Testis (tissue), 3 donors: Measurements from ENCODE around the gene RAD21L1. TPM values are rescaled to one million over a fixed set of nuclear protein-coding genes. Genes with fewer than 3 reads are reported as not detected.

Experiments used
- DNase-seq: peaks from one replicate; pipeline ENCODE4 v3.0.0-alpha.2; 2019
- H3K27ac ChIP-seq, 2 donors: fragments of 200-600 bp; sonication (generic); one replicate each; pipeline ENCODE4 v1.5.1; 2019
- H3K27me3 ChIP-seq: fragments of 200-600 bp; sonication (generic); one replicate; pipeline ENCODE4 v1.5.1; 2019
- H3K36me3 ChIP-seq: fragments of 200-600 bp; sonication (generic); one replicate; pipeline ENCODE4 v1.5.1; 2017; ENCODE audit warnings: low read depth; ENCODE audit errors: missing control alignments
- H3K4me1 ChIP-seq: fragments of 200-600 bp; sonication (generic); one replicate; pipeline ENCODE4 v1.5.1; 2019
- H3K4me3 ChIP-seq, 2 donors: fragments of 200-600 bp; sonication (generic); one replicate each; pipeline ENCODE4 v1.5.1; 2017 to 2019
- H3K9me3 ChIP-seq: fragments of 200-600 bp; sonication (generic); one replicate; pipeline ENCODE4 v1.5.1; 2017
- CTCF ChIP-seq, 3 experiments: fragments of 450-650 bp in 2 of 3; fragments of 200-600 bp in 1 of 3; sonication (generic) in 1 of 3; IDR thresholded peaks; one replicate each; pipeline ENCODE4 v1.5.1; 2016 to 2019; ENCODE audit warnings: antibody characterized with exemption in 3 of 3, mild to moderate bottlenecking in 2 of 3, moderate library complexity in 1 of 3
- POLR2A ChIP-seq: fragments of 450-650 bp; IDR thresholded peaks from one replicate; pipeline ENCODE4 v1.6.1; 2017; ENCODE audit warnings: antibody characterized with exemption, mild to moderate bottlenecking, moderate library complexity
- WGBS, 2 donors: methylation state at CpG; one replicate each; pipeline ENCODE4 v1.1.5; 2018; 5-methylcytosine and 5-hydroxymethylcytosine counted together
- intact Hi-C: fragments of 100-400 bp; cut with DNase I; formaldehyde crosslinking; loops from one replicate; pipeline ENCODE4 v1.15.1; 2023; ENCODE audit warnings: low total_unique reads
- polyA plus RNA-seq: library from polyadenylated mRNA; stranded (reverse); fragments of 350-450 nt; fragmentation: Illumina TruSeq; extraction: RNeasy Lipid Tissue Mini Kit (QIAGEN cat#74804); gene quantifications from one replicate; pipeline ENCODE4 v1.2.3, GENCODE V29; 2014; ENCODE audit warnings: low read depth, low replicate concordance; ENCODE audit not compliant: insufficient read depth
- total RNA-seq, 2 donors: library from RNA; depleted of rRNA; stranded (reverse); fragments of >200 nt; gene quantifications; one replicate each; pipeline ENCODE4 v1.2.3, GENCODE V29; 2016

The RAD21L1 gene
- total and polyA plus RNA-seq, 3 donors from 2014 or later: 7.5 to 13.7 (median 12.1) TPM

- Histone ChIP-seq H3K4me3 (no peak overlapping the region), H3K4me1 (no peaks in the 10 kb centered on the region), H3K9me3 (no peaks in the 10 kb centered on the region), H3K36me3 (no peaks in the 10 kb centered on the region), H3K27me3 (no peaks in the 10 kb centered on the region), H3K27ac (no peak overlapping the region)
- 90 to 96% methylated on average over 1 of the region's 1 CpG for WGBS, 2 donors
- intact Hi-C loops: no loop called here
- TF ChIP-seq CTCF (IDR thresholded peaks at IDR 0.05) (no peak), POLR2A (no peak)
- DNase-seq: no peak
These were observed 38.0 kb downstream of the RAD21L1 start for GRCh38 chr20:1263853-1264252.

- no peak for DNase-seq
These were observed 38.9 kb downstream of the RAD21L1 start for GRCh38 chr20:1264727-1265126.

GRCh38 chr20:1265226-1265915 lies 39.5 kb downstream of the RAD21L1 start:
- H3K9me3 ChIP-seq: no peaks in the 10 kb centered on the region
- H3K4me1 ChIP-seq: no peaks in the 10 kb centered on the region
- peak overlapping the region; percentile 65 to 69 for H3K4me3 ChIP-seq
- H3K27ac ChIP-seq: no peak overlapping the region
- no peaks in the 10 kb centered on the region for H3K36me3 ChIP-seq
- intact Hi-C loops: no loop called here
- DNase-seq: no peak
- no peaks in the 10 kb centered on the region for H3K27me3 ChIP-seq
- TF ChIP-seq POLR2A: no peak
- no peak for TF ChIP-seq CTCF (IDR thresholded peaks at IDR 0.05)
- 86 to 91% methylated on average over 4 of the region's 4 CpGs for WGBS, 2 donors

More at GRCh38 chr20:1264727-1265126, 38.9 kb downstream of the RAD21L1 start:
- H3K27me3 ChIP-seq: no peaks in the 10 kb centered on the region
- intact Hi-C loops: no loop called here
- H3K9me3 ChIP-seq: no peaks in the 10 kb centered on the region
- 69 to 70% methylated on average over 2 of the region's 2 CpGs for WGBS, 2 donors
- no peak overlapping the region for H3K4me3 ChIP-seq
- TF ChIP-seq POLR2A (no peak), CTCF (IDR thresholded peaks at IDR 0.05) (no peak)
- no peaks in the 10 kb centered on the region for H3K4me1 ChIP-seq
- H3K36me3 ChIP-seq: no peaks in the 10 kb centered on the region
- no peak overlapping the region for H3K27ac ChIP-seq

GRCh38 chr20:1265916-1266166 lies 40.0 kb downstream of the RAD21L1 start:
- WGBS, 2 donors: 1% methylated on average over 10 of the region's 10 CpGs
- TF ChIP-seq CTCF (IDR thresholded peaks at IDR 0.05) (no peak), POLR2A (no peak)

More at GRCh38 chr20:1265916-1266166, 40.0 kb downstream of the RAD21L1 start:
- intact Hi-C loops: no loop called here
- no peaks in the 10 kb centered on the region for H3K36me3 ChIP-seq
- H3K27me3 ChIP-seq: no peaks in the 10 kb centered on the region
- peak overlapping the region; percentile 65 to 69 for H3K4me3 ChIP-seq
- no peak overlapping the region for H3K27ac ChIP-seq
- no peak for DNase-seq
- H3K4me1 ChIP-seq: no peaks in the 10 kb centered on the region
- no peaks in the 10 kb centered on the region for H3K9me3 ChIP-seq
